Central memory CD8-positive, alpha-beta T cell (primary cell): ENCODE data around the gene MMADHC.

Source experiments
- ATAC-seq: fragments of 150-1000 bp; cut with Tn5 transposase; replicated peaks from 2 replicates; pipeline ENCODE4 v1.10.0; 2022; ENCODE audit warnings: mild to moderate bottlenecking, moderate FRiP score, moderate number of reproducible peaks; ENCODE audit not compliant: poor library complexity, severe bottlenecking; ENCODE audit errors: extremely low read depth
- DNase-seq, 2 donors: peaks; one replicate each; pipeline ENCODE4 v3.0.0; 2021; ENCODE audit warnings: low spot score in 2 of 2
- H3K27ac Mint-ChIP-seq: one replicate; pipeline ENCODE4 v1.8.0; 2022; ENCODE audit warnings: low read depth, mild to moderate bottlenecking, moderate library complexity, mixed read lengths
- H3K27me3 Mint-ChIP-seq: one replicate; pipeline ENCODE4 v1.8.0; 2022; ENCODE audit warnings: mixed read lengths
- H3K36me3 Mint-ChIP-seq: one replicate; pipeline ENCODE4 v1.8.0; 2022; ENCODE audit warnings: mild to moderate bottlenecking, moderate library complexity, mixed read lengths; ENCODE audit not compliant: insufficient read depth
- H3K4me1 Mint-ChIP-seq: one replicate; pipeline ENCODE4 v1.8.0; 2022; ENCODE audit warnings: mixed read lengths
- H3K4me3 Mint-ChIP-seq: one replicate; pipeline ENCODE4 v1.8.0; 2022; ENCODE audit warnings: mild to moderate bottlenecking, moderate library complexity, mixed read lengths
- H3K9me3 Mint-ChIP-seq: one replicate; pipeline ENCODE4 v1.8.0; 2022; ENCODE audit warnings: mixed read lengths

The MMADHC gene

GRCh38 chr2:149536649-149537048 lies 50.9 kb downstream of the MMADHC start:
- Mint-ChIP-seq H3K27ac (no peak overlapping the region), H3K4me1 (no peaks in the 10 kb centered on the region), H3K36me3 (no peaks in the 10 kb centered on the region), H3K27me3 (no peaks in the 10 kb centered on the region), H3K4me3 (no peak overlapping the region), H3K9me3 (no peaks in the 10 kb centered on the region)
- DNase-seq (no peak), ATAC-seq (no peak)

GRCh38 chr2:149534674-149535073 lies 52.9 kb downstream of the MMADHC start:
- Mint-ChIP-seq H3K27me3 (peaks cover 15% of the 10 kb centered on the region), H3K4me3 (no peak overlapping the region), H3K36me3 (no peaks in the 10 kb centered on the region), H3K9me3 (no peaks in the 10 kb centered on the region), H3K27ac (no peak overlapping the region), H3K4me1 (no peaks in the 10 kb centered on the region)
- ATAC-seq (no peak), DNase-seq (no peak)

- Mint-ChIP-seq H3K4me3 (no peak overlapping the region), H3K36me3 (peaks cover 2% of the 10 kb centered on the region), H3K4me1 (no peaks in the 10 kb centered on the region), H3K9me3 (no peaks in the 10 kb centered on the region), H3K27ac (no peak overlapping the region), H3K27me3 (peaks cover 52% of the 10 kb centered on the region)
- DNase-seq (no peak), ATAC-seq (no peak)
Measured at GRCh38 chr2:149528983-149529382, 58.6 kb downstream of the MMADHC start.

DNA sequence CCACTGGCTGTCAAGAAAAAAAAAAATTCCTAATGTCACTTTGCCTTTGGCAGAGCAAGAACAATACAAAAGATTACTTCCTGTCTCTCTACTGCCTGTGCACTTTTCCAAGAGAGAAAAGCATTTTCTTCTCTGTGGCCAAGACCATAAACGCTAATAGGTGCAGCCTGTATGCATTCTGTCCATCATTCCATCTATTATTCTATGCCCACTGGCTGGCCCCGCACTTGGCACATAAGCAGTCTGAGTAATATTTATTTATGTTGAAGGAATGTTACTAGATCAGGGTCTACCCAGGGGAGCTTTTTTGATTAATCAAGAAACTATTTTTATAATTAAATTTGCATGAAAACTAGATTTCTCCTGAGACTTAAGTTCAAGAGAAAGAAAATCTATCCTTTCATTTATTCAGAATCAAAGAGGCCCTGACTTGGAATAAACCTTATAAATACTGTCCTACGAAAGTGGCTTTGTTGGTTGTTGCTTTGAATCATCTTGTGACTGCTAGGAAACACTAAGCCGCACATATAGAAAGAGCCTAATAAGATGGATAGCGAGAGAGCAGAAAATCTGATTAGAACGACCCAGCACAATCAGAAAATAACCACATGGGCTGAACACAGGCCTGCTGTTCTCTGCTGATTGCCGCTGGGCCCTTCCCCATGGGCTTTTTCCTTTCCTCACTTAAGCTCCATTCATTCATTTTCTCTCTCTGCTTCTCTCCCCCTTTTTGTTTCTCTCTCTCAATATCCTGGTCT lies 59.4 kb downstream of the MMADHC start:
- no peak for ATAC-seq
- Mint-ChIP-seq H3K27me3 (peaks cover 52% of the 10 kb centered on the region), H3K4me1 (no peaks in the 10 kb centered on the region), H3K9me3 (no peaks in the 10 kb centered on the region), H3K27ac (no peak overlapping the region), H3K36me3 (peaks cover 2% of the 10 kb centered on the region), H3K4me3 (no peak overlapping the region)
- DNase-seq = no peak

GRCh38 chr2:149526689-149527088 lies 60.9 kb downstream of the MMADHC start:
- Mint-ChIP-seq H3K4me1 (no peaks in the 10 kb centered on the region), H3K4me3 (no peak overlapping the region), H3K27ac (no peak overlapping the region), H3K27me3 (peaks cover 63% of the 10 kb centered on the region), H3K36me3 (peaks cover 2% of the 10 kb centered on the region), H3K9me3 (no peaks in the 10 kb centered on the region)
- ATAC-seq (no peak), DNase-seq (no peak)

GRCh38 chr2:149525323-149525722 lies 62.3 kb downstream of the MMADHC start:
- H3K36me3 Mint-ChIP-seq = peaks cover 2% of the 10 kb centered on the region
- H3K27me3 Mint-ChIP-seq = peaks cover 56% of the 10 kb centered on the region
- no peak overlapping the region for H3K27ac Mint-ChIP-seq
- H3K4me3 Mint-ChIP-seq = no peak overlapping the region
- DNase-seq = no peak
- no peaks in the 10 kb centered on the region for H3K9me3 Mint-ChIP-seq
- no peak for ATAC-seq
- no peaks in the 10 kb centered on the region for H3K4me1 Mint-ChIP-seq
